NOMO-1 treated with dmso at 0.1 percent for 144 hours (cell line): ENCODE results near the gene SHH.

Source experiments
- DNase-seq: peaks from one replicate; lab custom pipeline; 2025; ENCODE audit not compliant: unreplicated experiment; lab: John Stamatoyannopoulos, UW

Gene SHH

DNA sequence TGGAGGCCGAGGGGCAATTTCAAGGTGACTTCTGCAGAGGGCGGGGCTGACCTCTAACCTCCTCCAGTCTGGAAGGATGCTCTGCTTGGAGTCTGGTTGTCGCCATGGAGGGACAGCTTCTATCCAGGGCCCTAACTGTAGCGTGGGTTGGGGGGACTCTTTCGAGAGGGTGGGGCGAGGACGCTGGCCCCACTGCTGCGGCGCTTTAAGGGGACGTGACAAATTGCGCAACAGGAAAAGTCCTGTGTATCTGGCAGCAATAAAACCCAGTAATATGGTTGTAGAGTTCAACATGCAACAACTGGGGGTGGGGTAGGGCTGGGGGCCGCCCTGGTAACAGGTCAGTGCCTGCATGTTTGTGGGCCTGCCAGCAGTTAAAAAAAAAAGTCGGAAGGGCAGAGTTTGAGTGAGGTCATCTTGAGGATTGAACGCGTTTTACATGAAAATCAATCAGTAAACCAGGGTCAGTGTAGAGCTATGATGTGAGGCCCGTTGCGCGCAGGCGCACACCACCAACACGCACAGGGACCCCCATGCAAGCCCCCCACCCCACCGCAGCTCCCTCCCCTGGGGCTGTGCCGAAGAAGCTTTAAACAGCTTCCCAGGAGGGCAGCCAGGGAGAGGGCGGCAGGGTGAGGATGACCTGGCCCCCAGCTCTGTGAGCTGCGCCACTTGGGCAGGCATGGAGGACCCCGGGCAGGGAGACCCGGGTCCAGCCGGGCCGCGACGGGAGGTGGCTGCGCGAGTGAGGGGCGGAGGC lies 4.3 kb downstream of the SHH start:
- no peak for DNase-seq

DNA sequence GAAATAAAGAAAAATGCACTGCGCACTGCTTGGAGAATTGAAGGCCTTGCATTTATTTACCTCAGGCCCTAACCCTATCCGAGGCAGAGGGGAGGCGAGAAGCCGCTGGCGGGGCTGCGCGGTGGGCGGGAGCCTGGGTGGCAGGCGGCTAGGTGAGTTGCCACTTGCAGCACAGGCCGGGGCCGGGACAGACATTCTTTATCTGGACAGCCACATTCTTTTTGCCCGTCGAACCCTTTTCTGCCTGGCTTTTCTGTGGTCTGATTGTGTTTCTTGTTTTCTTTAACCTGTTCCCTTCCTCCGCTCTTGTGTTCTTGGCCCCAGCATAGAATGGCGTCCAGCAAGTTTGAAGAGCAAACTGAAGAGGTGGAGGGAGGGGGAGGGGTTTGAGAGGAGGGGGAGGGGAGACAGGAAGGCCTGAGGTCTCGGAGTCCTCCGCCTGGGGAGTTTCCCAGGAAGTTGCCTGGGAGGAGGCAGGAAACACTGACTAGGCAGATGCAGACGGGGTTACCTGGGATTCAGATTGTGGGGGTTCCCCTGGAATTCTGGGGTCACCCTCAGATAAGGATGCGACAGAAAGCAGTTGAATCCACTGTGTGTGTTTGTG lies 5.1 kb downstream of the SHH start:
- no peak for DNase-seq

DNA sequence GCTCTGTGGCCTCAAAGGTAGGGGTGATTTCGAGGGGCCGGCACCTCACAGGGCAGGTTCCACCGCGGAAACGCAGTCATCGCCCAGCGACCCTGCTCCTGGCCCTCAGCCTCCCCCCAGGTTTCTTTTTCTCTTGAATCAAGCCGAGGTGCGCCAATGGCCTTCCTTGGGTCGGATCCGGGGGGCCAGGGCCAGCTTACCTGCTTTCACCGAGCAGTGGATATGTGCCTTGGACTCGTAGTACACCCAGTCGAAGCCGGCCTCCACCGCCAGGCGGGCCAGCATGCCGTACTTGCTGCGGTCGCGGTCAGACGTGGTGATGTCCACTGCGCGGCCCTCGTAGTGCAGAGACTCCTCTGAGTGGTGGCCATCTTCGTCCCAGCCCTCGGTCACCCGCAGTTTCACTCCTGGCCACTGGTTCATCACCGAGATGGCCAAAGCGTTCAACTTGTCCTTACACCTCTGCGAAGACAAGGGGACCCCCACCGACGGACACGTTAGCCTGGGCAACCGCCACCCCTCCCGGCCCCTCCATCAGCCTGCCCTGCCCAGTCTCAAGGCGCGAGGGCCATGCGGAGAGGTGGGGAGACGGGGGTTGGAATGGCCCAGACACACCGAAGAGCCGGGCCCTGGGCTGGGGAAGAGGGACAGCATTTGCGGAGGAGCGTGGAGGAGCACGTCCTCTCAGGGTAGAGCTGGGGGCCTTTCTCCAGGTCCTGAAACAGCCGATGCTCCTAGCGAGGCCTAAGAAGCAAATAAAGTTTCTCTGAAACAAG lies 6.0 kb downstream of the SHH start:
- DNase-seq = no peak

DNA sequence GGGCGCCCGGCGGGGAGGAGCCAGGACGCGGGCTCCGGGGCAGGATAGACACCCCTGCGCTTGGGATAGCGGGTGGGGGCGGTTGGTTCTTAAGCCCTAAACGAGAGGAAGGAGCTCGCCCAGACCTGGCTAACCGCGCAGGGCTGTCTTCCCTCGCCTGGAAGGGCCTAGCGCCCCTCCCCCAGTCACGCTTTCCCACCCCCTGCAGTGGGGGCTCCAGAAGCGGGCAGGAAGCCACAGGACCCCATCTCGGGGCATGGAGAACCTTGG lies 6.5 kb downstream of the SHH start:
- no peak for DNase-seq

DNA sequence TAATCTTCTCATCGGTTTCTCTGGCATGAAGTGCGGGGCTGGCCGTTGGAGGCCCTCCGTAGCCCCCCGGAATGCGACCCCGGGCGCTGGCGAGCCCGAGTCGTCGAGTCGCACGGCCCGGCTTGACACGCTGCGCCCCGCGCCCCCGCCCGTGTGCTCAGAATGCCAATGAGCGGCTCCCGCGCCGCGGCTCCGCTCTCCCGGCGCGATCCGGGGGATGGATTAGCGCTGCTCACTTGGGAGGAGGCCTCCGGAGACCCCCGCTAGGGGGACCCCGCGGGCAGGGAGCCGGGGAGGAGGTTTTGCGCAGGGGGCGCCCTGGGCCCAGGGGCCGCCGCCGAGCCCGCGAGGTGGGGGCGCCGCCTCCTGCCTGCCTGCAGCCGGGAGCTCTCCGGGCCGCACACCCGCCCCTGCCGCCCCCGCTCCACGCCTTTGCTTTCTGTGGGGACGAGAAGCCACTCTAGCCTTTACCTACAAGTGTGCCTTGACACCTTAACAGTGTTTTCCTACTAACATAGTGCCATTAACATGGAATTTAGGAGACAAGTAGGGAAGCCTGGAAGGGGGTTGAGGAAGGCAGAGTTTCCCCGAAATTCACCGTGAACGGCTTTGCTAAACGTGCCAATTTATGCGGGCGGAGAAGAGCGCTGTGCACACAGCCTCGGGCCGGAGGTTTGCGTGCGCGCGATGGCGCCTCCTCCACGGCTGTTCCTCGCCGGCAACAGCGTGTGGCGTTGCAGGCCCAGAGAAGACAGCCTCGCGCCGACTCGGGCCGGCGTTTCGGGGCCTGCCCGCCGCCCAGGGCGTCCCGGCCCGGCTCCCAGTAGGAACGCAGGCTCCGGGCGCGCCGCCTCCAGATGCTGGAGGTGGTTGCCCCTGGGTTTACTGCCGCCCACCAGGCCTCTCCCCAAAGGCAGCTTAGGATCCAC lies 7.1 kb downstream of the SHH start:
- peak; percentile 22 for DNase-seq

DNA sequence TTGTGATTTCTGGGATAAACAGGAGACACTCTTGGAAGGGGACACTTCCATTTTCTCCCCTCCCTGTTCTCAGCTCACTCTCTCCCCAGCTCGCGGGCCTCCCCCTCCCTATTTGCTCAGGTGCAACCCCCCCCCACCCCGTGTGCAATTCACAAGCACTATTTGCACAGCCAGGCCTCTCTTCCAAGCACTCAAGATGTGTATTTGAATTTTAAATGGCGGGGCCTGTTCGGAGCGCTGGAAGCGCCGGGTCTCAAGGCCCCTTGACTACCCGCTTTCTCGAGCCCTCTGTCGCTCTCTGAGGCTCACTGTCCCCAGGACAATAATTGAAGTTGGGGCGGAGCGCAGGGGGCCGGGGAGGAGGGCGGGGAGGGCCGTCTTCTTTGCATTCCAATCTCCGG lies 7.8 kb downstream of the SHH start:
- DNase-seq = no peak

DNA sequence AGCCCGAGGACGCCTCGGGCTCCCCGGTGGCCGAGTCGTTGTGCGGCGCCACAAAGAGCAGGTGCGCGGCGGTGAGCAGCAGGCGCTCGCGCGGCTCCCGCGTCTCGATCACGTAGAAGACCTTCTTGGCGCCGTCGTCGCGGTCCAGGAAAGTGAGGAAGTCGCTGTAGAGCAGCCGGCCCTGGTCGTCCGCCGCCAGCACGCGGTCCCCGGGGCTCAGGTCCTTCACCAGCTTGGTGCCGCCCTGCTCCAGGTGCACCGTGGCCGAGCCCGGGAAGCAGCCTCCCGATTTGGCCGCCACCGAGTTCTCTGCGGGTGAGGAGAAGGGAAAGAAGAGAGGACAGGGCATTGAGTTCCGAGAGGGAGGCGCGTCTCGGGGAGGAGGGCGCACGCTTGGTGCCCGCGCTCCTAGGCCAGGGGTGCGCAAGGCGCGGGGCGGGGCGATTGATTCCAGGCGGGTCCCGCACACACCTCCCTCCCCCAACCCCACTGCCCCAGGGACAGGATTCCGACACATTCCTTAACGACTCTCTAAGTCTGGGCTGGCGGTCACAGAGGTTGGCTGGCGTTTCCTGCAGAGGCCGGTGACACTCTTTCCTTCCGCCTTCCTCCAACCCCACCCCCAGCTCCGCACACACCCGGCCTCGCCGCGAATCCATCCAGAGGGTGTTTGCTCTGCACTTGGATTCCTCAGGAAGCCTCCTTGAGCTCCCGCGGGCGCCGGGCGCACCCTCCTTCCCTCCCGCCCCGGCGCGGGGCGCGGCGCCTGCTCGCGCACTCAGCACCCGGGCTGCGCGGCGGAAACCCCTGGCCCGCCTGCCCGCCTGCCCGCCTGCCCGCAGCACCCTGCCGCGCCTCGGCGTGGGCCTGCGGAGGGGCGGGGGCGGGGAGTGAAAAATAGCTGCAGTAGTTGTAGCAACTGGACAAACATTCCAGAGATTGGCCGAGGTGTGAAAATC lies 8.6 kb downstream of the SHH start:
- DNase-seq = peak; percentile 16

DNA sequence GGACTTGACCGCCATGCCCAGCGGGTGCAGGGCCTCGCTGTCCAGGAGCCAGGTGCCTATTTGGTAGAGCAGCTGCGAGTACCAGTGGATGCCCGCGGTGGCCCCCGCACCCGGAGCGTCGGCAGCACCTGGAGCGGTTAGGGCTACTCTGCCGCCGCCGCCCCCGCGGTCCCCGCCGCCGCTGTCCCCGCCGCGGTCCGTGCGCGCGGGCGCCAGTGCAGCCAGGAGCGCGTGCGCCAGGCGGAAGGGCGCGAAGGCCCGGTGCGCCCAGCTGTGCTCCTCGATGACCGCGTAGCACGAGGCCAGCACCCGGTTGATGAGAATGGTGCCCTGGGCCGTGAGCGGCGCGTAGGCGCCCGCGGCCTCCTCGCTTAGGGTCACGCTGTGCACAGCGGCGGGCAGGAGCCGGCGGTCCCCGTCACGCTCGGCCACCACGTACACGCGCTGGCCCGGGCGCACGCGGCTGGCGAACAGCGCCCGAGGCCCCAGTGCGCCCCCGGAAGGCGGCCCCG lies 9.3 kb downstream of the SHH start:
- DNase-seq = no peak

DNA sequence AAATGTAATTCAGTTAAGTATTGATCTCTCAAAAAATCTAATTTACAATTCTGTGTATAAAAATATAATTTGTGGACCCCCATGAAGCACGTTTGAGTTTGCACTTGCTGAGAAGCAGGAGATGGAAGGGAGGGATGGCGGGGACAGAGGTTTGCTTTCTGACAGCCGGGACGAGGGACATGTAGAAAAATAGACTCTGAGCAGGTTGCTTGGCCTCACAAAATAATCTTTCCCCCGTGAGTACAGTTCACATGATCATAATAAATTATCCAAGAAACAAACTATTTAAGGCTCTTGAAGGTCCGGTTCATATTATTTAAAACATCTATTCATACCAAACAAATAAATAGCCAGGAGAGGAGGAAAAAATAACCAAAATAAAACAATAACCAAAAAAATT lies 10.0 kb downstream of the SHH start:
- DNase-seq = no peak

DNA sequence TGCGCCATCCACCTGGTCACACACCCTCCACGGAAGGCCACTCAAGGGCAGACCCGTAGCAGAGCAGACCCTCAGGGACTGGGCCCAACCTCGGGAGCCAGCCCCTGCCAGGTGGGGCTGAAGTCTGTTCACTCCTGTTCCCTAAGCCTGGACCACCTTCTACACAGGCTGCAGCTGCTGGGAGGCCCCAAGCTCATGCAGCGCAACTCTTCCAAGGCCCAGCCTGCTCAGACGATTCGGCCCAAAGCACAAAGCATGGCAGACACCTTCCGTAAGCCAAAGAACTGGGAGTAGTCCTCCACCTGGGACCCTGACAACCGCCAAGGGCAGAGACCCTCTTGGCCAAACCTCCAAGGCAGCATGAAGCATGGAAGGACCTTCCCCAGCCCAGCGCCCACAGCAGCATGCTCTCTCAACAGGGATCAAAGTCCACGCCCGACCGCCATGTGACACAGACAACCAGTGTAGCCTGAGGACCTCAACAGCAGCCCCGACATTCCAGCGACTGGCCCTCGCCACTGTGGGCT lies 11.5 kb downstream of the SHH start:
- no peak for DNase-seq

DNA sequence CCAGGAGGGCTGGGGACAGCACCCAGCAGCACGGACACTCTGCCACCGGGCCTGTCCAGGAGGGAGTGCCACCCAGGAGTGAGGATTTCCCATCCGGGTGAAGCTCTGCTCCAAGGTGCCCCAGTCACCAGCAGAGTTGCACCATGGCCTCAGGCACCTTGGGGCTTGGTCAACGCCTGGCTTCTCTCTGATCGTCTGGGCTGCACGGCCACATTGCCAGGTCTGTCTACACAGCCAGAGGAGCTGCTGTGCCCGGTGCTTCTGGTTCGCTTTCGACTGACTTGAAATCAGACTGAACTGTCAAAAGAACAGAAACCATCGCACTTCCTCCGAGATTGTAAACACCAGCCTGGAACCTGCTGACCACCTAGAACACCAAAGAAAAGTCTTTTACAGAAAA lies 12.0 kb downstream of the SHH start:
- no peak for DNase-seq

DNA sequence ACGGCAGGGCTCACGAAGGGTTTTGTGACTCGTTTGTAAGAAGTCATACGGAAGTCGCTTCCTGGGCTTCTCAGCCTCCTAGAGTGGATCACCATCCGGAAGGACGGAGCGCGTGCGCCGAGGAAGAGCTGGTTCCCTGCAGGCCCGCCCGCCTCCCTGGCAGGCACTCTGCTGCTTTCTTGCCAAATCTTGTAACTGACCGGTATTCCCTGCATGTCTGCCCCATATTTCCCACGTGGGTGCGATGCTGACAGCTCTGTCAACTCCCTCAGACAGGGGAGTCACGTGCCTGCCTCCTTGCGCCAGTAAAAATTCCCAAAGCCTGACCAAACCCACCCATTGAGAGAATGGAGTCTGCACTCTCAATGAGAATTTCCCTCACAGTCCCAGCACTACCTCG lies 12.7 kb downstream of the SHH start:
- DNase-seq = no peak

DNA sequence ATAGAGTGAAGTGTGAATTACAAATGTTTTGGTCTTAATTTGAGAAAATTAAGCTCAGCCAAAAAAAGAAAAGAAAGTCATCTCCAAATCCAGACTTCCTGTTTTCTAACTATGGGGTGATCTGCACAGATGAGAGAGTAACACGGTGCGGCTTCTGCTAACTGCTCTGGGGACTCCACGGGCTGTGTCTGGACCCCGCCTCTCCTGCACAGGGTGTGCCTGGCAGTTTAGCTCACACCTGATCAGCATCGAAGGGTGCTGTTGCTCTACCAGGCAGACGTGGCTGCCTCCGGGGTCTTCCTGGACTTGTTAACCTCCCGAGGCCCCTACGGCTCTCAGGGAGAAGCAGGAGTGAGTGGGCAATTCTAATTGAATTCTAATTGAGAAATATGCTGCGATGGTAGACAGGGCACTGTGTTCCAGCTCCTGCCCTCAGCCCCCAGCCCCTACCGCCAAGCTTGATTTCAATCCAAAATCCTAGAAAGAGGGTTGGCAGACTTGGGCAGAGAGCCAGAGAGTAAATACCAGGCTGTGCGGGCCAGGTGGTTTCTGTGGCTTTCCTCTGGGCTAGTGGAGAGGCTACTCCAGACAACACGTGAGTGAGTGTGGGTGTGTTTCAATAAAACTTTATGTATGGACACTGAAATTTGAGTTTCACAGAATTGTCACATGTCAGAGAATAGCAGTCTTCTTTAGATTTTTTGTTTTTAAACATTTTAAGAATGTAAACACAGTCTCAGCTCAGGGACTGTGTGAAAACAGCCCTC lies 13.4 kb downstream of the SHH start:
- peak; percentile 11 for DNase-seq

DNA sequence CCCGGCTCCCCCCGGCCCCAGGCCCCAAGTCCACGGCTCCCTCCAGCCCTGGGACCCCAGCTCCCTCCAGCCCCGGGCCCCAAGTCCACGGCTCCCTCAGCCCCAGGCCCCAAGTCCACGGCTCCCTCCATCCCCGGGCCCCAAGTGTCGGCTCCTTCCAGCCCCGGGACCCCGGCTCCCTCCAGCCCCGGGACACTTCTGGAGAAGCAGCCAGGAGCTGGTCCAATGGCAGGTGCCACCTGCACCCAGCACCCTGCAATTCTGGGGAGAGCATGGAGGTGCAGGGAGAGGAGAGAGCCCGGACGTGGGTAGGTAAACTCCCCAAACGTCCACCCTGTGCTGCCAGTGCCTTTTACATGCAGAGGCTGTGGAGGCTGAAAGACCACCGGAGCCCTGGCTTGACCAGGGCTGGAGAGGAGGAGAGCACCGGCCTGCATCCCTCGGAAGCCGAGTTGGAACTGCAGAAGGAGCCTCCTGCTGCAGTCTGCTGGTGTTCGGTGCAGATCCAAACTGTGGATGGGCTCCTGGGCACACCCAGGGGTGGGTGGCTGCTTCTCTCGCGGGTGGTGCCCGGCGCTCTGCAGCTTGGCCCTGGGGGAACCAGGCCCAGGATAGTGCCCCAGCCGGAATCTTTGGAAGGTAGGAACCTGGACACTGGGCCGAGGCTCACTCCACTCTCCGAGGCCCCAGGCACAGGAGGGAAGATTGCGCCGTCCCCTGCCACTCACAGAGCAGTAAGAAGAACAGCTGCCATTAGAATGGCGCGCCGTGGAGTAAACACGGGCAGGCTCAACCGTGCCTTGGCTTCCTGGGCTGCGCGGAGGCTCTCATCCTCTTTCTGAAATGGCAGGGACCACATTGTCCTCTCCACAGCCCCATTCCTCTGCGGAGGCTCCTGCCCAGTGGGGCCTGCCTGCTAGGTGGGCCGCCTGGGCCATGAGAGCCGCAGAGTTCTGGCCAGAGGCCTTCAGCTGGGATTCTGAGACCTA lies 14.7 kb downstream of the SHH start:
- DNase-seq = no peak

DNA sequence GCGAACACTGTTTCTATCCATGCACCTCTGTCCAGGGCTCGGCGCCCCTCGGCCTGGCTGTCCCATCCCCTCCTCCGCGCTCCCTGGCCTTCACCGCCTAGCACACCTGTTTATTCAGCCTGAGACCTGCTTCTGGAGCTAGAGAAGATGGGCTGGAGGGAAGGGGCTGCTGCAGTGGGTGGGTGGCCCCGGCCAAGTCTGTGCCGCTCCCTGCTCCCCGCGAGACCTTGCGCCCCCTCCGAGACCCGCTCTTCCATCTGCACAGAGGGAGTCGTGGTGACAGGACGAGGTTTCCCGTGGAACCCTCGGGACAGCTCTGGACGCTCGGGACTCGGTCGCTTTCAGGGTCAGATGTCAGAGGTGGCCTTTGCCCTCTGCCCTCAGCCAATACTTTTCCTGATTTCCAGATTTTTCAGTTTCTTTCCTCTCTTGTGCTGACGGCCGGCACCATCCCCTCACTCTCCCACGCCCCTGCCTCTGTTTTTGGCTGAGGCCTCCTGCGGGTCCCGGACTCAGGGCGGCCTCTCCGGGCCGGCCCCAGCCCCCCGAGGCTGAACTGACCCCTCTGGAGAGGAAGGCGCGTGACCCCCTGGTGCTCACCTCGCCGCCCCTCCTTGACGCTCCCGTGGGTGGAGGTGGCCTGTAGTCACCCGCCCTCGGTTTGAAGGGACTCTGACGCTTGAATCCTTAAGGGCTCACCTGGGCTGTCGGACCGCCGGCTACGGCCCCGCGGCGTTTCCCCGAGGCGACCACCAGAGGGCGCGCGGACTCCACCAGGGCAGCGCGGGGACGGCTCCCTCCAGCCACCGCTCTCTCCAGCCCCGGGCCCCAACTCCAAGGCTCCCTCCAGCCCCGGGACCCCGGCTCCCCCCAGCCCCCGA lies 15.6 kb downstream of the SHH start:
- no peak for DNase-seq

DNA sequence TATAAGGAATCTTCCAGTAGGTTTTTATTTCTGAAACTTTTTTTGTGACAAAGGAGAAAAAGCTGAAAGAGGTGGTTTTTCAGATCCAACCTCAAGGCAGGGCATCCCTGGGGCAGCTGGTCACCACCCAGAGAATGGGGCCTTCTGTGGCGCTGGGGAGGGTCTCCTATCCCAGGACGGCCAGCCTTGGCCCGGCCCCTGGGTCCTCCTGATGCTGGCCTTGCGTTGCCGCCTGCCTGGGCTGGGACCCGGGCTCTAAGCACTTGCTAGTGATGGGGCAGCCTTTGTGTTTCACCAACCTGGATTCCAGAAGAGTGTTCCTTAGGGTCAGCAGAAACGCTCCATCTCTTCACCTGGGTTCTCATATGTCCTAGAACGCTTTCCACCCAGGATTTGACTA lies 16.3 kb downstream of the SHH start:
- DNase-seq = no peak

DNA sequence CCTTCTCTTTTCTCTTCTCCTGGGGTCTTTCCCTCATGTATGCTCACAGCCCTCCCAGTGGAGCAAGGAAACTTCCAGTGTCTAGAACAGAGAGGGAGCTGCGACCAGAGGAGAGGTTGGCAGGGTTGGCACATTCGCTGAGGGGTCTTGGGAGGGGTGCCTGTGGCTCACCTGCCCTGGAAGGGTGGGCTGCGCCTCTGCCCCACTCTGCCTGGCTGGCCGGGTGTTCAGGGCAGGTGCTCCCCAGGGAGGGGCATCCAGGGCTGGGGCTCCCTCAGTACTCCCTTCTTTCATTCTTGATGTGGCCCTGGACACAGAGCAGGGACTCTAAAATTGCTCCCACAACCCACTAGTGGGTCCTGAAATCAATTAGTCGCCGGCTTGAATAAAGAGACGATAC lies 16.9 kb downstream of the SHH start:
- no peak for DNase-seq
